Progenitor cell of endocrine pancreas (in vitro differentiated cells): Measurements from ENCODE around the gene LRRC57. TPM values are rescaled to one million over a fixed set of nuclear protein-coding genes. Genes with fewer than 3 reads are reported as not detected.

ENCODE experiments used
- DNase-seq: peaks from one replicate; pipeline ENCODE4 v3.0.0; 2021; ENCODE audit warnings: low spot score; ENCODE audit not compliant: unreplicated experiment
- H3K27ac Mint-ChIP-seq: 2 replicates; pipeline ENCODE4 v1.8.0; 2021; ENCODE audit warnings: mild to moderate bottlenecking, moderate library complexity, mixed read lengths
- H3K27me3 Mint-ChIP-seq: 2 replicates; pipeline ENCODE4 v1.8.0; 2021; ENCODE audit warnings: mixed read lengths
- H3K36me3 Mint-ChIP-seq: 2 replicates; pipeline ENCODE4 v1.8.0; 2022; ENCODE audit warnings: mixed read lengths; ENCODE audit not compliant: insufficient read depth
- H3K4me1 Mint-ChIP-seq: 2 replicates; pipeline ENCODE4 v1.8.0; 2021; ENCODE audit warnings: low read depth, mixed read lengths
- H3K4me3 Mint-ChIP-seq: 2 replicates; pipeline ENCODE4 v1.8.0; 2021; ENCODE audit warnings: low read depth, mild to moderate bottlenecking, moderate library complexity, mixed read lengths
- H3K9me3 Mint-ChIP-seq: 2 replicates; pipeline ENCODE4 v1.8.0; 2021; ENCODE audit warnings: low read depth, mixed read lengths
- CTCF ChIP-seq: fragments of 200-600 bp; sonication (generic); IDR thresholded peaks from one replicate; pipeline ENCODE4 v1.5.0; 2021; ENCODE audit warnings: antibody characterized with exemption, mild to moderate bottlenecking; ENCODE audit not compliant: unreplicated experiment
- total RNA-seq: library from RNA; stranded (reverse); gene quantifications from 2 replicates; pipeline ENCODE4 v1.2.1, GENCODE V29; 2021

LRRC57 gene
- total RNA-seq, 1 donor from 2014 or later, result 27.0 TPM

GRCh38 chr15:42581272-42581730 is 32.7 kb upstream of the LRRC57 start:
- H3K9me3 Mint-ChIP-seq, result no peaks in the 10 kb centered on the region
- DNase-seq, result peak; percentile 63
- no peaks in the 10 kb centered on the region for H3K36me3 Mint-ChIP-seq
- H3K4me3 Mint-ChIP-seq, result peak overlapping the region; percentile 70
- H3K27ac Mint-ChIP-seq, result peak overlapping the region; percentile 47
- peaks cover 23% of the 10 kb centered on the region for H3K4me1 Mint-ChIP-seq
- TF ChIP-seq CTCF, result no peak
- peaks cover 70% of the 10 kb centered on the region for H3K27me3 Mint-ChIP-seq

- Mint-ChIP-seq H3K4me3 (no peak overlapping the region), H3K27me3 (peaks cover 80% of the 10 kb centered on the region), H3K36me3 (no peaks in the 10 kb centered on the region), H3K9me3 (no peaks in the 10 kb centered on the region), H3K4me1 (peaks cover 18% of the 10 kb centered on the region), H3K27ac (no peak overlapping the region)
- DNase-seq, result no peak
- TF ChIP-seq CTCF, result no peak
These were observed 30.5 kb upstream of the LRRC57 start for GRCh38 chr15:42578984-42579537.

GRCh38 chr15:42577514-42578031 is 29.0 kb upstream of the LRRC57 start:
- Mint-ChIP-seq H3K4me1 (peaks cover 5% of the 10 kb centered on the region), H3K27ac (no peak overlapping the region), H3K36me3 (no peaks in the 10 kb centered on the region), H3K9me3 (no peaks in the 10 kb centered on the region), H3K4me3 (no peak overlapping the region), H3K27me3 (peaks cover 76% of the 10 kb centered on the region)
- TF ChIP-seq CTCF, result no peak
- DNase-seq, result no peak

- Mint-ChIP-seq H3K4me3 (peak overlapping the region; percentile 81), H3K4me1 (peaks cover 4% of the 10 kb centered on the region), H3K36me3 (no peaks in the 10 kb centered on the region), H3K27ac (no peak overlapping the region), H3K27me3 (peaks cover 71% of the 10 kb centered on the region), H3K9me3 (no peaks in the 10 kb centered on the region)
- no peak for DNase-seq
- no peak for TF ChIP-seq CTCF
These were observed 28.2 kb upstream of the LRRC57 start for GRCh38 chr15:42576776-42577175.

GRCh38 chr15:42576040-42576594 is 27.5 kb upstream of the LRRC57 start:
- TF ChIP-seq CTCF, result no peak
- DNase-seq, result no peak
- H3K27me3 Mint-ChIP-seq, result peaks cover 64% of the 10 kb centered on the region
- no peaks in the 10 kb centered on the region for H3K9me3 Mint-ChIP-seq
- H3K27ac Mint-ChIP-seq, result no peak overlapping the region
- H3K4me1 Mint-ChIP-seq, result peaks cover 3% of the 10 kb centered on the region
- H3K4me3 Mint-ChIP-seq, result peak overlapping the region; percentile 81
- no peaks in the 10 kb centered on the region for H3K36me3 Mint-ChIP-seq
